NCI-H2227 (cell line): ENCODE results near the gene RAB43.
"Not testable (repeated sequence)": the region's sequence is repeated elsewhere in the genome, so short reads cannot be mapped to it uniquely, and the experiment has no call there.

Experiments used
- DNase-seq: peaks from one replicate; lab custom pipeline; 2025; ENCODE audit not compliant: unreplicated experiment; lab: John Stamatoyannopoulos, UW

Gene RAB43

GRCh38 chr3:129122412-129123011 lies 908 bp upstream of the RAB43 start:
- DNase-seq, result no peak

GRCh38 chr3:129121016-129121791 lies 400 bp downstream of the RAB43 start:
- DNase-seq, result no peak

GRCh38 chr3:129120254-129121004 lies 1.2 kb downstream of the RAB43 start:
- no peak for DNase-seq

DNA sequence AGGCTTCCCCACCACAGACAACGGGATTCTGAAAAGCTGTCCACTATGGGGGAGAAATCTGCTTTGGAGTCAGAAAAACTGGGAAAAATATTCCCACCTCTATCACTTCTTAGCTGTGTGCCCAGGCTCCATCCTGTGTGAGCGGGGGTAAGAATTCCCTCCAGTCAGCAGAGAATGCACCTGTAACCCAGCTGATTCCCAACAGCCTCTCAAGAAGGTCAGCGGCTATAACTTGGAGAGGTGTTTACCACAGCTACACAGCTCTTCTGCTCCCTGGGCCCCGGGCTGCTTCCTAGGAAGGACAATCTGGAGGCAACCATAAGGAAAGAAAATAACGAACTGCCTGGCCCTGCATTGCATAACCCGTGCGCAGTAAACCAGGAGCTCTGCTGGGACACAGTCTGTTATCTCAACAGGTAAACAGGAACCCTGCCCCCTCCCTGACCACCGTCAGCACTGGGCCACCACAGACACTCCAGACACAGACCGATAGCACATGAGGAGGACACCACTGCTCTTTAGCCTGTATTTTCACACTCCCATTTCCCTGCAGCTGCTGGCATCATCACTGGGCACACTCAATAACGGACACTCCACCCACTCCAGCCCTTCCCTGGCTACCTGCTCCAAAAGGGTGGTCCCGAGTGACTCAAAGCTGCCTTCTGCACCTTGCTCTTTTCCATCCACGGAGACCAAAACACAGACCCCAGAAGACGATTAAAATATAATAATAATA lies 2.1 kb downstream of the RAB43 start:
- no peak for DNase-seq

- DNase-seq, result no peak
Observed at GRCh38 chr3:129118745-129119144, 2.9 kb downstream of the RAB43 start.

DNA sequence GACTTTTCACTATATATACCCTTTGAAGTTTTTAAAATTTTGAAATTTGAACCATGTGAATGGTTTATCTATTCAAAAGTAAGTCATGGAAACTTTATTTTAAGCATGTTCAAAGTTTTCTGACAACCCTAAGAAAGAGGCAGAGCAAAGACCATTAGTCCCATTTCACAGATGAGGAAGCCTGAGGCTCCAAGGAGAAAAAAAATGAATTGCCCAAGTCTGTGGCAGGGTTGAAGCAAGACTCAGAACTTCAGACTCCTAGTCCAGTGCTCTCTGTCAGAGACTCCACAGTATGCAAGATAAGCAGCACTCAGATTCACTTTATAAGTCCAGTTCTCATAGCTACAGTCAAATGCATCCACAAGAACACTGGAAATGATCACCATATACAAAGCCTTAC lies 4.5 kb downstream of the RAB43 start:
- no peak for DNase-seq

DNA sequence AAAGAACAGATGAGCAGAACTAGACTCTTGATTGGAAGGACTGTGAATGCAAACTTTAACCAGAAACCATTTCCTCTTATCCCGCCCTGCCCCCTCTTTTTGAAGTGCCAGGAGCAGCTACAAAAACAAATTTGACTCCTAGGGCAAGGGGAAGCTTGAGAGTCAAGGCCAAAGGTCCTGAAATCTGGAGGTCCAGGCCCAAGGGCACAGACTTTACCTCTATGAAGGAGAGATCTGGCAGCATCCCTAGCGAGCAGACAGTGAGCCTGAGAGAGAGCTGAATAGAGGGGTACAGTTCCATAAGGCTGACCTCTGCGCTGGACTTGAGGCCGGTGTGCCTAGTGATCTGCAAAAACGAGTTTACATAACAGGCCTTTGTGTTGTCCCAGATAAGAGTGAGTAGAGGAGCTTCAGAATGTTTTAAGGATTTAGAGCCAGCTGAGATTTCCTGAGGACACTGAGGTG lies 5.1 kb downstream of the RAB43 start:
- no peak for DNase-seq

GRCh38 chr3:129114455-129114854 lies 7.1 kb downstream of the RAB43 start:
- no peak for DNase-seq

DNA sequence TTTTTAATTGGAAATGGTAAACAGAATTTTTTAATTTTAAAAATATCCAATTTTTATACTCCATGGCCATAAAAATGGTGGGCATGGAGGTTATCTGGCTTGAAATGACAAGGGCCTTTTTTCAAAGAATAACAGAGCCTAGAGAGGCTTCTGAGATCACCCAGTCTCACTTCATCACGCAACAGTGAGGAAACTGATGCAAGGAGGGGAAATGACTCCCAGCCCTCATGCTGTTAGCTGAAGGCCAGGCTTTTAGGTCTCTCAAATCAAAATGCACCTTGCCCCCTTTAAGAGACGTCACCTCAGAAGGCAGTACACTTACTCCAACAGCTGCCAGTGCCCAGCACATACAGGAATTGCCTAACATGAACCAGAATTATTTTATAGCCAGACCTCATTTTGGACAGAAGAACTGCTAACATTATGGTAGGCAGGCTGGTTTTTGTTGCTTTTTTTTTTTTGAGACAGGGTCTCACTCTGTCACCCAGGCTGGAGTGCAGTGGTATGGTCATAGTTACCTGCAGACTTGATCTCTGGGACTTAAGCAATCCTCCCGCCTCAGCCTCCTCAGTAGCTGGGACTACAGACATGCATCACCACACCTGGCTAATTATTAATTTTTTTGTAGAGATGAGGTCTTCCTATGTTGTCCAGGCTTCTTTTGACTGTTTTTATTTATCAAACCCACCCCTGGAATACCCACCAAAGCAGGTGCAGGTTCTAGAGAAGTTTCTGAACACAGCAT lies 9.1 kb downstream of the RAB43 start:
- DNase-seq, result no peak

DNA sequence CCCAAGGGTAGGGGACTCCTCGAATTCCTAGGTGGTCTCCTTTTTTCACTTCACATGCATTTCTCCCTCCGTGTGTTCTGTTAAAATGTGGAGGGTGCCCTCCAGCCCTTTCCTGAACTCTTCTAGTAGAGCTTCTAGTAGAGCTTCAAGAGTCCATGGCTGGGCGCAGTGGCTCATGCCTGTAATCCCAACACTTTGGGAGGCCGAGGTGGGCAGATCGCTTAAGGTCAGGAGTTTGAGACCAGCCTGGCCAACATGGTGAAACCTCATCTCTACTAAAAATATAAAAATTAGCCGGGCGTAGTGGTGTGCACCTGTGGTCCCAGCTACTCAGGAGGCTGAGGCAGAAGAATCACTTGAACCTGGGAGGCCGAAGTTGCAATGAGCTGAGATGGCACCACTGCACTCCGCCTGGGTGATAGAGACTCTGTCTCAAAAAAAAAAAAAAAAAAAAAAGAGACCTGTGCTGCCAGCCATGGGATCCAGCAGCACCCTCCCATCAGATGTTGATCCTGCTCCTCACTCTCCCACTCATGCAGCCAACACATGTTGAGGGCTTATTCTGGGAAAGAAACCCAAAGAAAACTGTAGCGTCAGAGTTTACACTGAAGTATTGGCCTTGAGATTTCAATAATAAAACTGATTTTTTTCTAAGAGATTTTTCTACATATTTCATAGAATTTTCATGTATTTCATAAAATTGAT lies 10.4 kb downstream of the RAB43 start:
- DNase-seq, result not testable (repeated sequence)

GRCh38 chr3:129107793-129108192 lies 13.8 kb downstream of the RAB43 start:
- DNase-seq, result no peak

DNA sequence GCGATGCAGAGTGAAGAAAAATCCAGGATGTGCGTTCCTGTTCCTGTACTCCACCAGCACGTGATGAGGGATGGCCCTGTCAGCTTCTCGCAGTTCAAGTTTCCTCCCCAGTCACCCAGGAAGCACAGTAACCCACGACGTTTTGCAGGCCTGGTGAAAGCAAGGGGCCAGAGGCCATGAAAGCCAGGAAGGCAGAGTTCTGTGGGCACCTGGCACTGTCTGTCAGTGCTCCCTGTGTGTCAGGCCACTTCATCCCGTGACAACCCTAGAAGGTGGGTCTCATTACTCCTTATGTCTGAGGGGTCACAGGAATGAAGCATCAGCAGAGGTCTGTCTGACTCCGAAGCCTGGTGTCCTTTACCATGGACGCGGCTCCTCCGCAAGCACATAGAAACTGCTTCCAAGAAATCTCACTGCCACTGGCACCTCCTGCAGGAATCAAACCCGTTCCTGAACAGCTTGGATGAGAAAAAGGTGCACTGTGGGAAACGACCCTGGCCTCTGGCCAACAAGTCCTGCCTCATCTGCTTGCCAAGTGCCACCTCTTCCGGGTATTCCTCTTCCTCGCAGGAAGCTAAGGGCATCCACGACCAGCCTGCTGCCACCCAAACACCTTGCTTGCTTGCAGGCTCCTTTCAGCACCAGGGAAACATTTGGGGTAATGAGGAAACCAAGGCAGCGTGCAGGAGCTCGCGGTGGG lies 14.6 kb downstream of the RAB43 start:
- no peak for DNase-seq

- DNase-seq, result no peak
Observed at GRCh38 chr3:129106320-129106719, 15.3 kb downstream of the RAB43 start.

GRCh38 chr3:129105862-129106261 lies 15.7 kb downstream of the RAB43 start:
- DNase-seq, result no peak

DNA sequence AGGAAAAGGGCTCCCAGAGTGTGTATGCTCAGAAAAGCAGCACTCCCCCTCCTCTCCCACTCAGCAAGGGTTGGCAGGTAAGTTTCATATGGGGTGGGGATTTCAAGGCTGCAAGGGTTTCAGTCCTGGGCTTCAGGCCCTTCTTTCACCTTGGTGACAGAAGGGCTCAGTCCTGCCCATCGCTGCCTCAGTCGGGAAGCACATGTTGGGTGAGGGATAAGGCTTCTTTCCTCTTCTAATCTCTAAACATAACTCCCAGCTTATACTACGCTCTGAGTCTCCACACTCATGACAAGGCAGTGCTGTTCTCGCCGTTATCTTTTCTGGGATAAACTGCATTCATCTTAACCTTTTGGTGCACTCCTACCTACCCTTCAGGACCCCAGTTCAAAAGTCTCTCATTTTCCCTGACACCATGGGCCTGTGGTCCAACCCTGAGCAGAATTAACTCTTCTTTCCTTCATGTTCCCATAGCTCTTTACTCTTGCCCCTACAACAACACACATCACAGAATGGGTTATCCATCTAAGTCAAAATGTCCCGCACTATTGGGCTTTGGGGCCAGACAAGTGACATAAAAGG lies 17.0 kb downstream of the RAB43 start:
- DNase-seq, result no peak

GRCh38 chr3:129104051-129104450 lies 17.6 kb downstream of the RAB43 start:
- DNase-seq, result no peak

DNA sequence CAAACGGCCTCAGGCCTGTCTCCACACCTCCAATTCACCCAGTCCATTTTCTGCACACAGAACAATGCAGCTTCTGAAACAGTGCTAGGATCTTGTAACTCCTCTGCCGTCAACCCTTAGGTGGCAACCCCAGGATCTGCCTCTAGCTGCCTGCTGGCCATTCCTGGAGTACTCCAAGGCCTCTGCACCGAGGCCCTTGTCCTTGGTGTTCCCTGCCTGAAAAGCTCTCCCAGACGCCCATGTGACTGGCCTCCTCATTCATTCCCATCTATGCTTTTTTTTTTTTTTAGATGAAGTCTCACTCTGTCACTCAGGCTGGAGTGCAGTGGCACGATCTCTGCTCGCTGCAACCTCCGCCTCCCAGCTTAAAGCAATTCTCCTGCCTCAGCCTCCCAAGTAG lies 18.3 kb downstream of the RAB43 start:
- DNase-seq, result no peak

DNA sequence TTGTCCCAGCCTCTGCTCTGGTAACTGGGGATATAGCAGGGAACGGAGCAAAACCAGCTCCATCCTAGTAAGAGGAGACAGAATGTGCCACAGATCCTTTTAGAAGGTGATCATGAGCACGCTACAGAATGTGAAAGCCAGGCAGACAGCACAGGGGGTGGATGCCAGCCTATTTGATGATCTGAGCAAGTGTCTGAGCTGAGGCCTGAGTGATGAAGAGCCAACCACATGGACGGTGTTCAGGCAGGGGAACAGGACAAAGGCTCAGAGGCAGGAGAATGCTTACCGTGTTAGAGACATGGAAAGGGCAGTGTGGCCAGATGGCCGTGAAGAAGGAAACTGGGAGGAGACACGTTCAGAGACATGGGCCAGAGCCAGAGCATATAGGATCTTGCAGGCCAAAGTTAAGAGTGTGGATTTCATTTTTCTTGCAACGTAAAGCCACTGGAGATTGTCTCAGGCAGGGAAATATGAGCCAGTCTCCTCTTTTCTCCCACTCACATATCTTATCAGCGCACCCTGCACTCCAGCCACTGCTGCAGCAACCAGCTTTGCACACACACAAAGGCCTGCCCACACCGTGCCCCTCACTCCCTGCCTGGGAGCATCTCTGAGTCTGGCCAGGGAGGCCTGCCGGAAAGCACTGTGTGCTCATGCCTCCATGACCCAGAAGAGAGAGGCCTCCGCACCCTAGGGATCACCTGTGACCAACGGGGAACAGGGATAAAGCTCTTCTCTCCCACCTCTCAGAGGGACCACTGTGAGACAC lies 20.1 kb downstream of the RAB43 start:
- no peak for DNase-seq
